Uterus (tissue), 4 donors: Measurements from ENCODE around the gene GSDME. TPM values are rescaled to one million over a fixed set of nuclear protein-coding genes. Genes with fewer than 3 reads are reported as not detected.
A peak's percentile ranks its signal among the peaks of the same experiment; 100 is the strongest.

Experiments used
- DNase-seq, 2 donors: peaks; one replicate each; pipeline ENCODE4 v3.0.0-alpha.2; 2019 to 2020
- H3K27ac ChIP-seq, 2 donors: fragments of 200-600 bp; sonication (generic); 1 replicate in 1 of 2; 2 replicates in 1 of 2; pipeline ENCODE4 v1.5.1; 2016 to 2018
- H3K27me3 ChIP-seq, 2 donors: fragments of 200-600 bp; sonication (generic); one replicate each; pipeline ENCODE4 v1.5.1; 2018 to 2019; ENCODE audit warnings: control low read depth in 1 of 2
- H3K36me3 ChIP-seq, 2 donors: fragments of 200-600 bp; sonication (generic); one replicate each; pipeline ENCODE4 v1.5.1; 2019; ENCODE audit warnings: control low read depth in 1 of 2
- H3K4me1 ChIP-seq, 2 donors: fragments of 200-600 bp; sonication (generic); one replicate each; pipeline ENCODE4 v1.5.1; 2018 to 2019; ENCODE audit warnings: control low read depth in 1 of 2
- H3K4me3 ChIP-seq, 2 donors: fragments of 200-600 bp; sonication (generic); 1 replicate in 1 of 2; 2 replicates in 1 of 2; pipeline ENCODE4 v1.5.1; 2018 to 2019; ENCODE audit warnings: mild to moderate bottlenecking in 1 of 2
- H3K9me3 ChIP-seq, 2 donors: fragments of 200-600 bp; sonication (generic); one replicate each; pipeline ENCODE4 v1.5.1; 2019; ENCODE audit warnings: control low read depth in 1 of 2
- POLR2A ChIP-seq, 2 donors: fragments of 450-650 bp; IDR thresholded peaks; one replicate each; pipeline ENCODE4 v1.6.1; 2016; ENCODE audit warnings: antibody characterized with exemption in 2 of 2, mild to moderate bottlenecking in 1 of 2, moderate library complexity in 1 of 2
- intact Hi-C: fragments of 100-400 bp; cut with DNase I; formaldehyde crosslinking; loops from one replicate; pipeline ENCODE4 v1.15.1; 2023; ENCODE audit warnings: low total_unique reads
- total RNA-seq, 4 donors: library from RNA; depleted of rRNA in 3 of 4; stranded (reverse); fragments of >200 nt in 3 of 4; gene quantifications; one replicate each; pipeline versions ENCODE4 v1.1.0 to v1.2.4, GENCODE V29; 2014 to 2023
- TF ChIP-seq, protein P1 (sequence below), 4 experiments: fragments of 200-600 bp in 2 of 4; fragments of 450-650 bp in 2 of 4; sonication (generic) in 2 of 4; IDR thresholded peaks; one replicate each; pipeline ENCODE4 v1.5.1; 2016 to 2019; ENCODE audit warnings: antibody characterized with exemption in 4 of 4, mild to moderate bottlenecking in 2 of 4, moderate library complexity in 1 of 4
- donor health status: DM: yes; HTN: yes; CAD: no.

Gene GSDME
- total RNA-seq, 4 donors from 2014 or later = 10.8 to 25.5 (median 20.8) TPM

DNA sequence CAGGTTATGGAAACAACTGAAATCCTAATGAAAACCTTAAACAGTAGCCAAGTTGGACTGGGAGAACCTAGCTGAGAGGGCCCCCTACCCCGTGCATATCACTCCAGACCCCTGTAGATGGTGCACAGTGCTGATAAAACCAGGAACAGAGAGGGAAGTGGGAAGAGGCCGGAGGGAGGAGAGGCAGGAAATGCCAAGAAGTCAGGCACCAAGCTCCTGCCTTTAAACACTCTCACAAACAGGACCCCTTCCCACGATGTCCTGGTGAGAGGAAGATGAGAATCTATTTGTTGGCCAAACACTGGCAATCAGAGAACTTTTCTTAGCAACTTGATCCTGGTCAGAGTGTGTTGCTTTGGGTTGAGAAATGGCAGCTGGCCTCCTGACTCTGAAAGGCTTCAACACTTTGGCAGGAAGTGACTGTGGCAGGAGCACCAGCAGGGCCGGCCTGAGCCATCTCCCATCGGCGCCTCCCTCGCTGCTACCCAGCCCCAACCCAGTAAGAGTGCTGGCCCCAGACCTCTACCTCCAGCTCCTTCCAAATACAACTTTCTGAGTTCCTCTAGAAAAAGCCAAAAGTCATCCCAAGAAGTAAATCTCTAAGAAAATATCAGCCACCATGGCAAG lies 39.5 kb downstream of the GSDME start:
- no peak for DNase-seq
- Histone ChIP-seq H3K27me3 (no peaks in the 10 kb centered on the region), H3K27ac (no peak overlapping the region), H3K9me3 (no peaks in the 10 kb centered on the region), H3K4me3 (no peak overlapping the region), H3K36me3 (no peaks in the 10 kb centered on the region), H3K4me1 (no peaks in the 10 kb centered on the region)
- intact Hi-C loops = no loop called here
- TF ChIP-seq POLR2A (IDR thresholded peaks at IDR 0.05) = no peak
- TF ChIP-seq, protein P1, sequence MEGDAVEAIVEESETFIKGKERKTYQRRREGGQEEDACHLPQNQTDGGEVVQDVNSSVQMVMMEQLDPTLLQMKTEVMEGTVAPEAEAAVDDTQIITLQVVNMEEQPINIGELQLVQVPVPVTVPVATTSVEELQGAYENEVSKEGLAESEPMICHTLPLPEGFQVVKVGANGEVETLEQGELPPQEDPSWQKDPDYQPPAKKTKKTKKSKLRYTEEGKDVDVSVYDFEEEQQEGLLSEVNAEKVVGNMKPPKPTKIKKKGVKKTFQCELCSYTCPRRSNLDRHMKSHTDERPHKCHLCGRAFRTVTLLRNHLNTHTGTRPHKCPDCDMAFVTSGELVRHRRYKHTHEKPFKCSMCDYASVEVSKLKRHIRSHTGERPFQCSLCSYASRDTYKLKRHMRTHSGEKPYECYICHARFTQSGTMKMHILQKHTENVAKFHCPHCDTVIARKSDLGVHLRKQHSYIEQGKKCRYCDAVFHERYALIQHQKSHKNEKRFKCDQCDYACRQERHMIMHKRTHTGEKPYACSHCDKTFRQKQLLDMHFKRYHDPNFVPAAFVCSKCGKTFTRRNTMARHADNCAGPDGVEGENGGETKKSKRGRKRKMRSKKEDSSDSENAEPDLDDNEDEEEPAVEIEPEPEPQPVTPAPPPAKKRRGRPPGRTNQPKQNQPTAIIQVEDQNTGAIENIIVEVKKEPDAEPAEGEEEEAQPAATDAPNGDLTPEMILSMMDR (IDR thresholded peaks at IDR 0.05) = no peak

DNA sequence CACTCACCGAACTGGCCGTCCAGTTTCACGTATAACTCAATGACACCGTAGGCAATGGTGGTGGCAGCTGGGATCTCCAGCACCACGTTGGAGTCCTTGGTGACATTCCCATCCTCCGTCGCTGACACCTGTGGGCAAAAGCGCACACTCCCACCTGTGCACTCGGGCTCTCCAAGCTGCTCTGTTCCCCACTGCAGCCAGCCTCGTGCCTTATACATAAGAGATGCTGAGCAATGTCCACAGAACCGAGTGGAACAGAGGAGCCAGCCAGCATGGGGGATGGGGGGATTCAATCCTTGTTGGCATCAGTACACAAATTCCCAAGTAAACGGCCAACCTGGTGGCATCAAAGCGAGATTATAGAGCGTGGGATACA lies 40.0 kb downstream of the GSDME start:
- H3K27me3 ChIP-seq = no peaks in the 10 kb centered on the region
- H3K4me3 ChIP-seq = no peak overlapping the region
- DNase-seq = no peak
- intact Hi-C loops = no loop called here
- no peaks in the 10 kb centered on the region for H3K4me1 ChIP-seq
- no peak for TF ChIP-seq POLR2A (IDR thresholded peaks at IDR 0.05)
- TF ChIP-seq, protein P1 (IDR thresholded peaks at IDR 0.05) = no peak
- no peaks in the 10 kb centered on the region for H3K36me3 ChIP-seq
- no peak overlapping the region for H3K27ac ChIP-seq
- no peaks in the 10 kb centered on the region for H3K9me3 ChIP-seq

DNA sequence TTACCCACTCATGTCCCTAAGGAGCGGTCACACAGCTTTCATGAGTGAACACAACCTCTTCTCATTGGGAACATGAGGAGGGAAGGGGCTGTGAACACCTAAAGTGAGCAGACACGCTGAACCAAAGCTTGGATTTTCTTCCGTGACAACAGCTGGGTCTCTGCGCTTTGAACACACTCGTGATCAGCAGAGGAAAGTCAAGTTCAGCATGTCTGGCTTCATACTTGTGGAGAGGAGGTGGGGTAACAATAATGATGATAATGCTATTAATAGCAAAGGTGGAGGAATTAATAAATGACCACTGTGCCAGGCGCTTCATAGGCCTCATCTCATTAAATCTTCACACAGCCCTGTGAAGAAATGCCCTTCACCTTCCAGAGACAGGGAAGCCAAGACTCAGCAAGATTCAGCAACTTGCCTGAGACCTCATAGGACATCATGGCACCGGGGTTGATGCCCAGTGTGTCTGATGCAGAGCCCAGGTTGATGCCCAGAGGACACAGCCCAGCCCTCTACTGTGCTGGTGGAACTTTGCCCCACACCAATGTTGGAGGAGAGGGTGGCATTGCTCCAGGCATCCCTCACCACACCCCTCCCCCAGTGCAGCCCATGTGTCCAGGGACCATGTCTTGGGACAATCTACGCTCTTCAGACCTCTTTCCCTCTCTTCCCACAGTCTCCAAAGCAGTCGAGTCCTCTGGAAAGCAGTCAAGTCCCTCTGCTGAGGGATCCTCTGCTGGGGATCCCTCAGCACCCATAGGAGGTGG lies 40.6 kb downstream of the GSDME start:
- Histone ChIP-seq H3K27me3 (no peaks in the 10 kb centered on the region), H3K9me3 (no peaks in the 10 kb centered on the region), H3K36me3 (no peaks in the 10 kb centered on the region), H3K4me1 (no peaks in the 10 kb centered on the region), H3K4me3 (no peak overlapping the region), H3K27ac (no peak overlapping the region)
- TF ChIP-seq, protein P1 (IDR thresholded peaks at IDR 0.05) = no peak
- no peak for TF ChIP-seq POLR2A (IDR thresholded peaks at IDR 0.05)
- DNase-seq = no peak
- intact Hi-C loops = no loop called here

DNA sequence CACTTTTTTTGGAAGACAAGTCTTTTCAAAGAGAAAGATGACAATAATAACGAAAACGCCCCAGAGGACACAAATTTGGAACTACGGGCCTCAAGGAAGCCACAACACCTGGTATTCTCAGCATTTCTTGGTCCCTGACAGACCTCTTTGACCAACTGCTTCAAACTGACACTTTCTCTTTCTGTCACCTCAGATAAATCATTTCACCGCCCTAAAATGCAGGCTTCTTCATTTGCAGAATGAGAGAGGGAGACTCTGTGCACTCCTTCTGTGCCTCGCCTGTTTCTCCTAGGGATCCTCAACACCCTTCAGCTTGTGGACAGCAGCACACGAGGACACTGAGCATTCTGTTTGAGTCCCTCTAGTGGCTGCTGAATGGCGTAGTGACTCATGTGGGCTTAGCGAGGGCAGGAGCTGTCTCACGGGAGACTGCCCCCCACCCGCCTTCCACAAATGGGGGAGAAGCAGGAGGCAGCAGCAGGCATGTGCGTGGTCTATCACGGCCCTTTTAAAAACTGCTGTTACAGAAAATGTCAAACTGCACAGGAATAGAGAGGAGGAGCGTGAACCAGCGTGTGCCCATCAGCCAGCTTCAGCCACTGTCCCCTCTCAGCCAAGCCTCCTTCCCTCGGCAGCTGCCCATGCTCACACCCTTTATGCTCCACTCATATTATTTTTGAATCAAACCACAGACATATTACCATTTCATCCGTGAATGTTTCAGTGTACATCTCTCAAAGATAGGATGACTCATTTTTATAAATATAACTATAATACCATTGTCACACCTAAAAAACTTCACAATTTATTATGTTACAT lies 41.4 kb downstream of the GSDME start:
- TF ChIP-seq POLR2A (IDR thresholded peaks at IDR 0.05) = no peak
- TF ChIP-seq, protein P1 (IDR thresholded peaks at IDR 0.05) = peak in 1 of 4 experiments; percentile 21
- H3K27ac ChIP-seq = no peak overlapping the region
- no peak overlapping the region for H3K4me3 ChIP-seq
- no peaks in the 10 kb centered on the region for H3K27me3 ChIP-seq
- intact Hi-C loops = no loop called here
- no peaks in the 10 kb centered on the region for H3K36me3 ChIP-seq
- DNase-seq = no peak
- H3K9me3 ChIP-seq = no peaks in the 10 kb centered on the region
- H3K4me1 ChIP-seq = no peaks in the 10 kb centered on the region

DNA sequence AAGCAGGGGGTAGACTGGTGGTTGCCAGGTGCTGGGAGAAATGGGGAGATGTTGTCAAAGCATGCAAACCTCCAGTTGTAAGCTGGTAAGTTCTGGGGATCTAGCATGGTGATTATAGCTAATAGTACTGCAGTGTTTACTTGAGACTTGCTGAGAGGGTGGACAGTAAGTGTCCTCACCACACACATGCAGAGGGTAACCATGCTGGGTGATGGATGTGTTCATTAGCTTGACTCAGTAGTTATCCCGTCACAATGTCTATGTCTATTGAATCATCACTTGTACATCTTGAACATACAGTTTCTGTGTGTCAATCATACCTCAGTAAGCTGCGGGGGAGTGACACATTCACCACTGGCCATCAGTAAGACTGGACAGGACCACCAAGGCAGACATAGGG lies 42.1 kb downstream of the GSDME start:
- Histone ChIP-seq H3K4me3 (no peak overlapping the region), H3K36me3 (no peaks in the 10 kb centered on the region), H3K27me3 (no peaks in the 10 kb centered on the region), H3K4me1 (no peaks in the 10 kb centered on the region), H3K27ac (no peak overlapping the region), H3K9me3 (no peaks in the 10 kb centered on the region)
- no peak for TF ChIP-seq POLR2A (IDR thresholded peaks at IDR 0.05)
- TF ChIP-seq, protein P1 (IDR thresholded peaks at IDR 0.05) = no peak
- DNase-seq = no peak
- intact Hi-C loops = no loop called here
